Gastrocnemius medialis (tissue), 4 donors: ENCODE data around the gene SLC16A10.

Experiments used
- CTCF ChIP-seq, 5 experiments: fragments of 450-650 bp in 3 of 5; fragments of 200-600 bp in 2 of 5; sonication (generic) in 2 of 5; IDR thresholded peaks in 4 of 5; conservative IDR thresholded peaks in 1 of 5; 1 replicate in 4 of 5; 2 replicates in 1 of 5; pipeline ENCODE4 v1.5.1; 2016 to 2019; ENCODE audit warnings: antibody characterized with exemption in 5 of 5, mild to moderate bottlenecking in 3 of 5, moderate library complexity in 3 of 5
- POLR2A ChIP-seq, 2 donors: fragments of 450-650 bp; IDR thresholded peaks; one replicate each; pipeline ENCODE4 v1.6.1; 2017; ENCODE audit warnings: antibody characterized with exemption in 2 of 2, mild to moderate bottlenecking in 2 of 2, moderate library complexity in 2 of 2

- TF ChIP-seq POLR2A (IDR thresholded peaks at IDR 0.05) (peak; percentile 29 to 38), CTCF (IDR thresholded peaks at IDR 0.05 in 4 of 5, conservative IDR thresholded peaks at IDR 0.05 in 1 of 5) (no peak)
These were observed 35.4 kb downstream of the SLC16A10 start for GRCh38 chr6:111122458-111123286.
